ENCODE data around the gene KRT12.
"Not testable (repeated sequence)": the region's sequence is repeated elsewhere in the genome, so short reads cannot be mapped to it uniquely, and the experiment has no call there.

Gene KRT12

DNA sequence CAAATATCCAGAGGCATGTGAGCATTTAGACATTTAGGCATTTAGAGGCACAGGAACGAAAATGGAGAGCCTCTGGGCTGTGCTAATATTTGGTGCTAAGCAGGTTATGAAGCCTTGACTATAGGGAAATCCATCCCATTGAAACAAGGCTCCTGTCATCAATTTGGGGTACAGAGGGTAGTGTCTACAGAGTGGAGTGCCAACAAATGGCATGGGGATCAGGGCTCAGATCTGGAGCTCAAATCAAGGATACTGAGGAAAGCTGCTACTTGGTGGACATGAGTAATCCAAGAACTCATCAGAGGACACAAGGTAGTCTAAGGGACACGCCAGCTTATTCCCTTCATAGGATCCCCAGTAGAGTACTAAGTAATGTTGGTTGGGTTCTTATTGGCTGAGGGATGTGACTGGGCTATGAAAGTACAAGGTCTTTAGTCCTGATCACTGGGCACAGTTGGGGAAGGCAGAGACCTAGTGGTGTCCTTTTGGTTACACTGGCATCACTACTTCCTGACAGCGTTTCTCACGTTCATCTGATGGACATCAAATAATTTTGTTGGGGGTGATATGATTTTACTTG is 49.8 kb downstream of the KRT12 start:
- DNase-seq (ENCODE audit: low read depth in 2 of 3, low spot score in 1 of 3): no peak

GRCh38 chr17:40816569-40816968 is 50.5 kb downstream of the KRT12 start:
- no peak for DNase-seq (ENCODE audit: low read depth in 2 of 3, low spot score in 1 of 3)

- DNase-seq (ENCODE audit: low read depth in 2 of 3, low spot score in 1 of 3): no peak
Observed at GRCh38 chr17:40815381-40815780, 51.6 kb downstream of the KRT12 start.

DNA sequence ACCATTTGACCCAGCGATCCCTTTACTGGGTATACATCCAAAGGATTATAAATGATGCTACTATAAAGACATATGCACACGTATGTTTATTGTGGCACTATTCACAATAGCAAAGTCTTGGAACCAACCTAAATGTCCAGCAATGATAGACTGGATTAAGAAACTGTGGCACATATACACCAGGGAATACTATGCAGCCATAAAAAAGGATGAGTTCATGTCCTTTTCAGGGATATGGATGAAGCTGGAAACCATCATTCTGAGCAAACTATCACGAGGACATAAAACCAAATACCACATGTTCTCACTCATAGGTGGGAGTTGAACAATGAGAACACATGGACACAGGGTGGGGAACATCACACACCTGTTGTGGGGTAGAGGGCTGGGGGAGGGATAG is 52.4 kb downstream of the KRT12 start:
- DNase-seq (ENCODE audit: low read depth in 2 of 3, low spot score in 1 of 3): not testable (repeated sequence)

GRCh38 chr17:40813804-40814203 is 53.2 kb downstream of the KRT12 start:
- no peak for DNase-seq (ENCODE audit: low read depth in 2 of 3, low spot score in 1 of 3)

DNA sequence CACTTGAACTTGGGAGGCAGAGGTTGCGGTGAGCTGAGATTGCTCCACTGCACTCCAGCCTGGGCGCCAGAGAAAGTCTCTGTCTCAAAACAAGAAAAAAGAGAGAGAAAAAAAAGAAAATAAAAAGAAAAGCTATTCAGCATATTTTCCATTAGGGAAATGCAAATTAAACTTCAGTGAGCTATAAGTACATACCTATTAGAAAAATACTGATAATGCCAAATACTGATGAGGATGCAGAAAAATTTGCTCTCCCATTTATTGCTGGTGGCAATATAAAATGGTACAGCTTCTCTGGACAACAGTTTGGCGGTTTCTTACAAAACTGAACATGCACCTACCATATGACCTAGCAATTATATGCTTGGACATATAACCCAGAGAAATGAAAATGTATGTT is 54.4 kb downstream of the KRT12 start:
- no peak for DNase-seq (ENCODE audit: low read depth in 2 of 3, low spot score in 1 of 3)
